Activated CD8-positive, alpha-beta T cell treated with anti-CD3 and anti-CD28 coated beads for 36 hours (primary cell): ENCODE measurements around the gene SUGCT. TPM values are rescaled to one million over a fixed set of nuclear protein-coding genes. Genes with fewer than 3 reads are reported as not detected.

Experiments used
- ATAC-seq: fragments of 200-7000 bp; cut with Tn5 transposase; one replicate; pipeline ENCODE4 v1.10.0; 2021; ENCODE audit warnings: mild to moderate bottlenecking, moderate library complexity
- CTCF ChIA-PET: fragments of 350-600 bp; sonication (Branson Sonifier 250); formaldehyde crosslinking; loops from one replicate; lab custom pipeline; 2021; ENCODE audit warnings: antibody characterized with exemption; lab: Charles Lee
- POLR2A ChIA-PET: fragments of 350-600 bp; sonication (Branson Sonifier 250); formaldehyde crosslinking; loops from one replicate; lab custom pipeline; 2021; ENCODE audit warnings: antibody characterized with exemption; lab: Charles Lee
- DNase-seq: peaks from one replicate; pipeline ENCODE4 v3.0.0-alpha.2; 2020
- H3K27ac Mint-ChIP-seq: one replicate; pipeline ENCODE4 v1.8.0; 2021; ENCODE audit warnings: mild to moderate bottlenecking, mixed read lengths
- H3K27me3 Mint-ChIP-seq: one replicate; pipeline ENCODE4 v1.8.0; 2021; ENCODE audit warnings: mixed read lengths
- H3K36me3 Mint-ChIP-seq: one replicate; pipeline ENCODE4 v1.8.0; 2021; ENCODE audit warnings: low read depth, mixed read lengths
- H3K4me1 Mint-ChIP-seq: one replicate; pipeline ENCODE4 v1.8.0; 2021; ENCODE audit warnings: low read depth, mixed read lengths
- H3K4me3 Mint-ChIP-seq: one replicate; pipeline ENCODE4 v1.8.0; 2021; ENCODE audit warnings: mild to moderate bottlenecking, moderate library complexity, mixed read lengths
- H3K9me3 Mint-ChIP-seq: one replicate; pipeline ENCODE4 v1.8.0; 2021; ENCODE audit warnings: mixed read lengths
- CTCF ChIP-seq: fragments of 200-600 bp; IDR thresholded peaks from one replicate; pipeline ENCODE4 v1.8.0; 2022; ENCODE audit warnings: antibody characterized with exemption, mild to moderate bottlenecking
- intact Hi-C: fragments of 100-400 bp; cut with micrococcal nuclease; formaldehyde crosslinking; loops from one replicate; pipeline ENCODE4 v1.10.0; 2022
- total RNA-seq, 2 experiments: library from RNA; stranded (reverse); gene quantifications; one replicate each; pipeline ENCODE4 v1.2.3, GENCODE V29; 2021

The SUGCT gene
- total RNA-seq, 2 experiments from 2014 or later, result 1.6 to 2.0 TPM

DNA sequence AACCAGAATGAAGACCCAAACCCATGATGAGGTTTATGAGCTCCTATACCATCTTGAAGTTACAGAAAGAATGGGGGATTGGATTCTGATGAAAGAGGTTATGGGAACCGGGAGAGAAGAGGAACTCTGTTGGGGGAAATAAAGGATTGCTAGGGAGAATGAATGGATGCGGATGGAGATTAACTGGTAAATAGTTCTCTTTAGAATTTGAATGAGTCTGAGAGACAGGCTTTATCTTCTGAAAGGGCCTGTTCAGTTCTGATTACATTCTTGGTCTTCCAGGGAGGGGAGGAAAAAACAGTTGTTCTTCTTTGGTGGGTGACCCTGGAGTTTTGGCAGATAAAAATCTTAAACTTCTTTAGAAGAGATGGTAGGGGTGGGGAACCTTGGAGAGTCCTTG lies 13.9 kb downstream of the SUGCT start:
- Mint-ChIP-seq H3K4me3 (no peak overlapping the region), H3K27me3 (peaks cover 6% of the 10 kb centered on the region), H3K9me3 (peaks cover 1% of the 10 kb centered on the region), H3K4me1 (no peaks in the 10 kb centered on the region), H3K36me3 (no peaks in the 10 kb centered on the region), H3K27ac (no peak overlapping the region)
- POLR2A ChIA-PET, result no interaction called here
- DNase-seq, result no peak
- intact Hi-C loops, result no loop called here
- CTCF ChIA-PET, result no interaction called here
- ATAC-seq, result no peak
- no peak for TF ChIP-seq CTCF

DNA sequence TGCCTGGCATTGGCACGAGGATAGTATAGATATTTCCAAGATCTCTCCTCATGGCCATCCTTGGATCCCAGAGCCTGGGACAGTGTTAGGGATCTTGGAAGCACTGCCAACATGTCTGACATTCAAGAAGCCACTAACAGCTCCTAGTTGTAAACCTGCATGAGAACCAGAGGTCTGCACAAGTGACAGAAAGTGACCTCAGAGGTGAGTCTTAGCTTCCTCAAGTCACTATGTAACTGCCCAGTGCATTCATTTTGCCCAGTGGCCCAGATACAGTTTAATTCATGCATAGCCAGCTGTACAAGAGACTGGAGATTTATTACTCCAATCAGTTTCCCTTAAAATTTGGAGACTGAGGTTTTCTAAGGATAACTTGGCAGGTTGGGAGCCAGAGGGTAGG lies 16.7 kb downstream of the SUGCT start:
- H3K4me1 Mint-ChIP-seq, result no peaks in the 10 kb centered on the region
- H3K4me3 Mint-ChIP-seq, result no peak overlapping the region
- CTCF ChIA-PET, result no interaction called here
- H3K9me3 Mint-ChIP-seq, result peaks cover 1% of the 10 kb centered on the region
- ATAC-seq (no peak), DNase-seq (no peak)
- POLR2A ChIA-PET, result no interaction called here
- no peak for TF ChIP-seq CTCF
- H3K27ac Mint-ChIP-seq, result no peak overlapping the region
- intact Hi-C loops, result no loop called here
- H3K27me3 Mint-ChIP-seq, result peaks cover 6% of the 10 kb centered on the region
- no peaks in the 10 kb centered on the region for H3K36me3 Mint-ChIP-seq

- H3K9me3 Mint-ChIP-seq, result no peaks in the 10 kb centered on the region
- H3K27me3 Mint-ChIP-seq, result peaks cover 1% of the 10 kb centered on the region
- CTCF ChIA-PET, result no interaction called here
- no peak for ATAC-seq
- no peaks in the 10 kb centered on the region for H3K4me1 Mint-ChIP-seq
- no peak overlapping the region for H3K4me3 Mint-ChIP-seq
- H3K36me3 Mint-ChIP-seq, result no peaks in the 10 kb centered on the region
- H3K27ac Mint-ChIP-seq, result no peak overlapping the region
- POLR2A ChIA-PET, result no interaction called here
- no peak for TF ChIP-seq CTCF
- no peak for DNase-seq
- intact Hi-C loops, result no loop called here
Observed at GRCh38 chr7:40156988-40157387, 22.2 kb downstream of the SUGCT start.

DNA sequence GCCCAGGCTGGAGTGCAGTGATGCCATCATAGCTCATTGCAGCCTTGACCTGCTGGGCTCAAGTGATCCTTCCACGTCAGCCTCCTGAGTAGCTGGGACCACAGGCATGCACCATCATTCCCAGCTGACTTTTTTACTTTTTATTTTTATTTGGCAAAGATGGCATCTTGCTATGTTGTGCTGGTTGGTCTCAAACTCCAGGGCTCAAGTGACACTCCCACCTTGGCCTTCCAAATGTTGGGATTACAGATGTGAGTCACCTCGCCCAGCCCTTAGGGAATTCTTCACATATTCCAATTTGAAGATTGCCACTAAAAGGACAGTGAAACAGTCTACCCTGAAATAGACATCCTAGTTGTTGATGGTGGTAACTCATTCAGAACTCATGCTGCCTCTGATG lies 27.7 kb downstream of the SUGCT start:
- H3K4me3 Mint-ChIP-seq, result no peak overlapping the region
- H3K27ac Mint-ChIP-seq, result no peak overlapping the region
- no peak for TF ChIP-seq CTCF
- DNase-seq (no peak), ATAC-seq (no peak)
- intact Hi-C loops, result no loop called here
- ChIA-PET CTCF (no interaction called here), POLR2A (no interaction called here)
- no peaks in the 10 kb centered on the region for H3K36me3 Mint-ChIP-seq
- H3K27me3 Mint-ChIP-seq, result no peaks in the 10 kb centered on the region
- H3K9me3 Mint-ChIP-seq, result no peaks in the 10 kb centered on the region
- no peaks in the 10 kb centered on the region for H3K4me1 Mint-ChIP-seq

DNA sequence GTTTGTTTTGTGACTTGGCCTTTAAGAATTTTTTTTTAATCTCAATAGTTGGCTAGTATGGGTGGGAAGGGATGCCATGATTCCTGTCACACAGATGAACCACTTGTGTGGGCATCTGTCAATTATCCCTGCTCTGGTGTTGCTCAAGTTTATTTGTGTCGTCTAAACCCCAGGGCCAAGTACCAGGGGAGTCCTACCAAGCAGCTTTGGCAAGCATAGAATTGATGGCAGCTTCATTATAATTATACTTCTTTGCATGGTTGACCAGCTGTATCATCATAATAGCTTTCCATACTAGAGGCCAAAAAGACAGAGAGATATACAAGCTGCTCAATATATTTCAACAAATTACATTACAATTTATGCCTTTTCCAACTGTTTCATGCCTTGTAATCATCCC lies 30.4 kb downstream of the SUGCT start:
- DNase-seq, result no peak
- CTCF ChIA-PET, result no interaction called here

More for the DNA sequence above, 30.4 kb downstream of the SUGCT start:
- intact Hi-C loops, result no loop called here
- Mint-ChIP-seq H3K27me3 (no peaks in the 10 kb centered on the region), H3K27ac (no peak overlapping the region), H3K4me1 (no peaks in the 10 kb centered on the region), H3K36me3 (no peaks in the 10 kb centered on the region), H3K9me3 (no peaks in the 10 kb centered on the region), H3K4me3 (no peak overlapping the region)
- POLR2A ChIA-PET, result no interaction called here
- no peak for TF ChIP-seq CTCF
- no peak for ATAC-seq
